Head of caudate nucleus (tissue), 42 donors: ENCODE data around the gene RADIL.

Experiments
- DNase-seq, 42 donors: peaks; one replicate each; pipeline versions ENCODE4 v3.0.0 to v3.0.0-alpha.2; 2020 to 2021; ENCODE audit warnings: mixed read lengths in 7 of 42
- intact Hi-C: fragments of 100-400 bp; cut with DNase I; formaldehyde crosslinking; loops from one replicate; pipeline ENCODE4 v1.15.0; 2022

The RADIL gene

GRCh38 chr7:4770886-4771285, 112.6 kb downstream of the RADIL start:
- intact Hi-C loops: no loop called here
- DNase-seq: no peak

GRCh38 chr7:4769761-4770160, 113.8 kb downstream of the RADIL start:
- intact Hi-C loops: no loop called here
- no peak for DNase-seq

GRCh38 chr7:4768597-4769569, 114.6 kb downstream of the RADIL start:
- DNase-seq: no peak
- intact Hi-C loops: no loop called here

- intact Hi-C loops: no loop called here
- DNase-seq: no peak
Measured at GRCh38 chr7:4766666-4767519, 116.6 kb downstream of the RADIL start.

- intact Hi-C loops: no loop called here
- DNase-seq: peak in 1 of 42 donors; percentile 46
Measured at GRCh38 chr7:4765776-4766490, 117.6 kb downstream of the RADIL start.

GRCh38 chr7:4764402-4765007, 119.0 kb downstream of the RADIL start:
- DNase-seq: no peak
- intact Hi-C loops: no loop called here

GRCh38 chr7:4763794-4764185, 119.7 kb downstream of the RADIL start:
- DNase-seq: no peak
- intact Hi-C loops: no loop called here

- no peak for DNase-seq
- intact Hi-C loops: no loop called here
Measured at GRCh38 chr7:4763091-4763793, 120.3 kb downstream of the RADIL start.

GRCh38 chr7:4762121-4763055, 121.1 kb downstream of the RADIL start:
- intact Hi-C loops: no loop called here
- no peak for DNase-seq

GRCh38 chr7:4760952-4761351, 122.6 kb downstream of the RADIL start:
- DNase-seq: no peak
- intact Hi-C loops: no loop called here

- intact Hi-C loops: no loop called here
- no peak for DNase-seq
Measured at GRCh38 chr7:4759211-4759610, 124.3 kb downstream of the RADIL start.

GRCh38 chr7:4758791-4759190, 124.7 kb downstream of the RADIL start:
- peak in 34 of 42 donors; percentile 20 to 79 (median 61) for DNase-seq
- intact Hi-C loops: no loop called here

GRCh38 chr7:4758111-4758510, 125.4 kb downstream of the RADIL start:
- intact Hi-C loops: no loop called here
- DNase-seq: no peak

GRCh38 chr7:4755045-4755444, 128.5 kb downstream of the RADIL start:
- intact Hi-C loops: no loop called here
- peak in 18 of 42 donors; percentile 23 to 67 (median 50) for DNase-seq

- intact Hi-C loops: loop anchor here (5.0 kb wide), 2 partner anchors 72 to 112 kb away; partner anchors contain the start of gene FOXK1
- DNase-seq: no peak
Measured at GRCh38 chr7:4754433-4755010, 129.0 kb downstream of the RADIL start.

GRCh38 chr7:4753598-4754432, 129.7 kb downstream of the RADIL start:
- intact Hi-C loops: loop anchor here (5.0 kb wide), 2 partner anchors 72 to 112 kb away; partner anchors contain the start of gene FOXK1
- peak; percentile 66 to 94 (median 84) for DNase-seq
